ENCODE data around the gene KCNJ16.

Gene KCNJ16

DNA sequence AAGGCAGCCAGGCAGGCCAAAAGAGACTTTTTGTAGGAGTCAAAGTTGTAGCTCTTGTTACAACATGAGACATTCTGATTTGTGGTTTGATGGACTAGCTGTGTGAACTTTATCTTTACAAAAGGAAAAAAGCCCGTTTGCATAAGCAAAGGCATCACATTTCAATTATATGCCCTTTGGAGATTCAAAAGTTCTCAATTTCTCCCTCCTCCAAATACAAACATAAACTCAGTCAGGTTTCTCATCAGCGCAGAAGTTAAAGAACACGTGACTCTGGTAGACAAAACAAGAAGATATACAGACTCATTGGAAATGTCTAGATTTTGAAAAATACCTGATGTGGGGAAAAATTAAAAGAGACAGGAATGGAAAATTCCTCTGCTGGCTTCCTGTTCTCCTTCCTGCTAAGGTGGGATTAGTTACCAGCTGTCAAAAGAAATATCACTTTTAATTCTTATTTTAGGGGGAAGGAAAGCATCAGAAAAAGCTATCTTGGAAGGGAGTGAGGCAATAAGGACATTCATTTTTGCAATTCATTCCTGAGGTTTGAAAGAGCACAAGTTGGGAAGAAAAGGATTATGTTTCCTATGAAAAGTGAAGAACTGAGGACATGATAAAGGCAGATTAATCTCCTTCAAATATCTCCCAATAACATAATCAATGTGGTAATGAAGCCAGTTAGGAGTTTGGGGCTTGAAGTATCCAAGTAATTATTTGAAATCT is 4.6 kb upstream of the KCNJ16 start:
- DNase-seq: no peak

DNA sequence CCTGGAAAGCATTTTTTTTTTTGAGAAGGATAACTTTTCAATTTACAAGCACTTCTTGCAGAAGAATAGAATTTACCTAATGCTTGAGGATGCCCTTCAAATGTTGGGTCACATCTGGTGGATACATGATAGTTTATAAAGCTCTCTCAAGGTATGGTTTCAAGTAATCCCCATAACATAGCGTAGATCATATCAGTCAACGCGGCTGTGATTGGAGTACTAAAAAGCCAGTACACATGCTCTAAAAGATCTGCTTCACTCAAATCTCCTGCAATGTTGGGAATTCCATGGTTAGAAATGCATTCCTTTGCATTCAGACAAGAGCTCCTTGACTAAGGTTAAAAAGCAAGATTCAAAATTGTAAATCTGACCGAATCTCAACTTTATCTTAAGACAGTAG is 3.9 kb upstream of the KCNJ16 start:
- DNase-seq: no peak

DNA sequence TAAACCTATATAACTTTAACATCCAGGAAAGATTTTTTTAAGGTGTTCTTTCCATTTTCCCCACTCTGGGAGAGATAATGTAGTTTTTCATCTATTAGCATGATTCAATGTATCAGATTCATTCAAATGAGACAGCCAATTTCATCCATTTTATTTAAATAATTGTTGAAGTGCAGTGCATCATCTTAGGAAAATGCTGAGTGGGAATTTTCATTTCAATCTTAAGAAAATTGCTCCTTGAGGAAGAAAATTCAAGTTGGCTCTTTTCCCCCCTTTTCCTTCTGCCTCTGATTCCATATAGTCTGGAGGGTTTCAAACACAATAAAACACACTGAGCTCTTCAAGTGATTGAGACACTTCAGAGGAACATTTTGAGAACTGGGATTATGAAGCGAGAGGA is 3.4 kb upstream of the KCNJ16 start:
- no peak for DNase-seq

DNA sequence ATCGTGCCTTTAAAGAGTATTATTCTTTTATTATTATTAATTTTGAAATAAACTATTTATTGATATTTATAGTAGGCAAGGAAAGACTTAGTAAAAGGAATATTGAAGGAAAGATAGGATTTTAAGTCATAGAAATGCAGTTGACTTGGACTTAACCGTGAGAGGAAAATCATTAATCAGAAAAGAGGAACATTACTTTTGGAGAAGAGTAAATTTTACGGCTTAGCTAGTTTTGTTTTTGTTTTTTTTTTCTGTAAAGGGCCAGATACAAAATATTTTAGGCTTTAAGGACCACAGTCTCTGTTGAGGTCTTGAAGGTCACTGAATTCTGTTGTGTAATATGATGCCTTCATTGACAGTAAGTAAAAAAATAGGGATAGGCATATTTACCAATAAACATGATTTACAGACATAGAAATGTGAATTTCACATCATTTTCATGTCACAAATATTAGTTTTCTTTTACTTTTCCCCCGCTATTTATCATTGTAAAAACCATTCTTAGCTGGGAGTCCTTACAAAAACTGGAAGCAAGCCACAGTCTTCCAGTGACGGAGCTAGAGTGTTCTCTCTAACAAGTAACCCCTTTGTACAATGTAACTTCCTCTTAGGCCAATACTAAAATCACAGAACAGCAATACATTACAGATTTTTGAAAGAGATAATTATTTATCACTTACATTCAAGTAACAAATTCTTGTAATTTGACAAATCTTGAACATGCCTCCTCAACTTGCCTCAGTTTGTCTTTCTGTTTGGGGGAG is 2.3 kb upstream of the KCNJ16 start:
- no peak for DNase-seq

DNA sequence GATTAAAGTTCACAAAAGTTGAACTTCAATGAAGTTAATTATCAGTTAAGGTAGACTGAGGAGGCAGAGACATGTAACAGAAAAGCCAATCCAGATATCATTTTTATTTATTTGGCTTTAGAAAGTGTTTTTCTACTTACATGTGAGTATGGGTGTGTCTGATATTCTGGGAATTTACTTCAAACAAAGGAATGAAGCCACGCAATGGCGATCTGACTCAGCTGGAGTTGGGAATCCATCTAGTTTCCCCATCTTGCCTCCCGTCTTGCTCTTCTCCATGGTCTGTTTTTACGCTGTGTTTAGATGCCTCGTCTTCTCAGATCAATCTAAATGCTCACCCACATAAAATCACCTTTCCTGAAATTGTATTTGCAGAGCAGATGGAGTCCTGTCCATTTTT is 1.7 kb upstream of the KCNJ16 start:
- DNase-seq: no peak

DNA sequence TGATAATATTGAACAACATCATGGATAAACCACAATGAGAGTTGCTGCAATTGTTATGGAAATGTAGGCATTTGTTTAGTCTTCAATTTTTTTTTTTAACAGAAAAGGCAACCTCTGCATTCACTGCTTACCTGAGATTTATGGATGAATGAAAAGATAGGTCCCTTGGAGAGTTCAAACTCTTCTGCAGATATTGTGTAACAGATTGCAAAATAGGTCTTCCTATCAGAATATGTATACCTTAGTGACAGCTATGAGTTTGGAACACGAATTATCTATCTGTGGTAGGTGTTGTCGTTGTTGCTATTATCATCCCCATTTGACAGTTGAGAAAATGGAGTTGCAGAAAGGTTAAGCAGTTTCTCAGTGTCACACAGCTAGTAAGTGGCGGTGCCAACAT is 1.2 kb upstream of the KCNJ16 start:
- no peak for DNase-seq

DNA sequence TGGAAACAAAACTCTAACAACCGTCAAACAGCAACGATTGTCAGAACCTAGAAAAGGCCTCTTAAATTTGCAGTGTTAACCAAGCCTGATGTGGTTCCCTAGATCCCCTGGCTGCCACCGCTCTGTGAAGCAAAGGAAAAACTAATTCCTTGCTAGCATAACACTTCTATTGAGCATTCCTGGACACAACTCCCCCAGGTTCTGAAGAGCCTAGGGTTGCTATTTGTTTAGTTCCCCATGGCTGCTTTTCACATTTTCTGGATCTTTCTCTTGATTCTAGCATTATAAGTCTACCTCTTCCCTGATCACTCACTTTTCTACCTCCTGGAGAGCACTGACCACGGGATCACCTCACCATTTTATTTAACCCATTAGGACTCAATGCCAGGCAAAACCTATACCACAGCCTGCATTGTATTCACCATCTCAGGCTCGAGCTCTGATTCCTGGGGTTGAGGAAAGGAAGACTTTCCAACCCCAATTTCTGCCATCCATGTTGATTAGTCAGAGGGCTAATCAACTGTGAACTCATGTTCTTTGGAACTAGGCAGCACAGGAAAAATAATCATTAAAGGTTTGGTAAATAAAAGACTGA is 692 bp upstream of the KCNJ16 start:
- DNase-seq: no peak

DNA sequence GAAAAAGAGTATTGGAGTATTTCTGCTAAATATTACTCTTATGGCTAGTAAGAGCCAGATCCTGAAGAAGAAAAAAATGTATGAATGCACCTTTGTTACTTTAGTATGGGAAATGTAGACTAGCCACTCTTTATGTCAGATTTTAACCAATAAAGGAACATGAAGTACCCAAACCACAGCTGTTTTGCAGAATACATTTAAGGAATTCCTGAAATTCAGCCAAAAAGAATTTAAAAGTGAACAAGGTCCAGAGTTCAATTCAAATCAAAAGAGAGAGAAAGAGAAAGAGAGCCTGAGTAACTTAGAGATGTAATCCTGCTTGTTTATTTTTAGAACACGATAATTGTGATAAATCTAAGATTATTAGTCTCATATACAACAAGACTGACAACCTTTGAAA is 1.2 kb downstream of the KCNJ16 start:
- DNase-seq: no peak

DNA sequence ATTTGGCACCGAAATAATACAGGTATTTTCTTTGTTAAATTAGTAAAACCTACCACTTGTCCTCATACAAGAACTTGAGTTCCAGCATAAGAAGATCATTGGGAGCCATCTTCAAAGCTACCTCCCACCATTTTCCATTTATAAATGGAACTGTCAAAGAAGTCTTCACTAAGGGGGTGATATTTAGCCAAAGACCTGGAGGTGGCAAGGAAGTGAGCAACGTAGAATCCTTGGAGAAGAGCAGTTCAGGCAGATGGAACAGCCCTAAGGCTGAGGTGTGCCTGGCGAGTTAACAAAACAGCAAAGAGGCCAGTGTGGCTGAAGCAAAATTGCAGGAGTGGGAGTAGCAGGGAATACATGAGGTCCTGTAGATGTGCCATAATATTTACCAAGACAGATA is 1.8 kb downstream of the KCNJ16 start:
- no peak for DNase-seq

DNA sequence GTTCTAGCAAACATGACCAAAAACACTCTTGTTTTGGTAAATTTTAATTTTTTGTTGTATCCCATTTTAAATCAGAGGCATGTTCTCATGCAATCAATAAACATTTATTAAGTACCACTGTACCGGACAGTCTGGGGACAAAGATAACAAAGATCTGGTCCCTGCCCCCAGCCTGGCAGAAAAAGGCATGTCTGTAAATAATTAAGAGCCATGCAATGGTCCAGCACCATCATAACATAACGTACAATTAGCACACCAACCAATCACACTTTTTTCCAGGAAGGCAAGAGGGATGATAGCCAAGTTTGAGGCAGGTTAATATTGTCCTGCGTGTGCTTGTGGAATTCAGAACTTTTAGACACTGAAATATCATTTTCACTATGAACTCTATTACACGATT is 3.5 kb downstream of the KCNJ16 start:
- DNase-seq: no peak

DNA sequence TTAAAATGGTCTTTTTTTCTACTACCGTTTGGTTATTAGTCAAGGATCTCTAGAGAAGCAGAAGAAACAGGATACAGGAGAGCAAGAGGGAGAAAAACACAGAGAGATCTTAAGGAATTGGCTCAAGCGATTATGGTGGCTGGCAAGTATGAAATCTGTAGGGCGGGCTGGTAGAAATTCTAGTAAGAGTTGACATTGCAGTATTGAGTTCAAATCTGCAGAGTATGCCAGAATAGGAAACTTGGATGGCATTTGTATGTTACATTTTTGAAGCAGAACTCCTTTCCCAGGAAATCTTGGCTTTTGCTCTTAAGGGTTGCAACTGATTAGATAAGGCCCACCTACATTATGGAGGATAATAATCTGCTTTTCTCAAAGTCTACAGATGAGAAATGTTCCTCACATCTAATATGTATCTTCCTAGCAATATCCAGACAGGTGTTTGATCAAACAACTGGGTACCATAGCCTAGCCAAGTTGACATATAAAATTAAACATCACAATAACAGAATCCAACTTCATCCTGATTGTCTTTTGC is 4.0 kb downstream of the KCNJ16 start:
- no peak for DNase-seq

DNA sequence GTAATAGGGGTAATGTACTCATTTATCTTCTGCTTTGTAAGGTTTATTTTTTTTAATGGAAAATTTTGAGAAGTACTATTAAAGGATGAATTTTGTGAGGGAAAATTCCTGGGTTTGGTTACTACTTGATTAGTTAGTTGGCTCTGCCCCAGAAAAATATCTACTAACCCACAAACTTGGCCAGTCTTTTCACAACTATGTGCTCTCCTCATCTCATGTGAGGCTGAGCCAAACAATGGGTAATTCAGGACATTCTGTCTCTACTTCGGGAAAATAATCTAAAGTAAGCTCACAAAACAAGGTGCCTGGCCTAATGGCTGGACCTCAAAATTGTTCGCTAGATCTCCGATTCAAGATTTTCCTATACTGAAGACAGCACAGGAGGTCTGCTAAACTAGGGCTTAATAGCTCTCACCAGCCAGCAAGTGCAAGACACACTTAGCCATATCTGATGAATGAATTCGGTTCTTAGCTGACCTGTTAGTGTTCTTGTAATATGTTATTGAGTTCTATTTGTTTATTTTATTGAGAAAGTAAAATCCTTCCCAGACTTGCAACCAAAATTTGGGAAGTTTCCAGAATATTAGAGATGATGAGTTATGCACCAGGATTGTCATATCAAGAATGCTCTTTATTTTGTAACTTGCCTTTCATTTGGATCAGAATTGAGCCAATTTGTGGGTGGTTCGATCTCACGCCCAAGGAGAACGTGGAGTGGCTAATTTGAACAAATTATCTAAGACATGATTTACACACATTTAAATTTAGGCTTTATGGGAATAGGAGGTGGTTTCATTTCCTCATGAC is 5.7 kb downstream of the KCNJ16 start:
- no peak for DNase-seq

DNA sequence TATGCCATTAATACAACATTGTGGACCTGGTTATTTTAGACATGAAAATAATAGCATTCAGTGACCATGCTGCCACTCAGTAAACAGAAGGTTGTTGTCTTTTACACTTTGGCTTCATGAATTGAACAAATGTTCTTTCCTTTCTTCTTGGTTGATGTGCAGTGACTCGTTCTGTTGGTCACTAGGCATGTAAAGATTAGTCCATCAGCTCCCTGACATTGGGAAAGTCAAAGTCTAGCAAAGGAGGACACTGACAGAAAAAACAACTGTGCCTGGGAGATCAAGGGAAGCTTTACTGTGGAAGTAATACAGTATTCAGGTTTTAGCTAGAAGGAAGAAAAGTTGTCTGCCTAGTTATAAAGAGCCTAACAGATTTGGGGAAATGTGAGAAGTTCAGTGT is 6.9 kb downstream of the KCNJ16 start:
- no peak for DNase-seq

DNA sequence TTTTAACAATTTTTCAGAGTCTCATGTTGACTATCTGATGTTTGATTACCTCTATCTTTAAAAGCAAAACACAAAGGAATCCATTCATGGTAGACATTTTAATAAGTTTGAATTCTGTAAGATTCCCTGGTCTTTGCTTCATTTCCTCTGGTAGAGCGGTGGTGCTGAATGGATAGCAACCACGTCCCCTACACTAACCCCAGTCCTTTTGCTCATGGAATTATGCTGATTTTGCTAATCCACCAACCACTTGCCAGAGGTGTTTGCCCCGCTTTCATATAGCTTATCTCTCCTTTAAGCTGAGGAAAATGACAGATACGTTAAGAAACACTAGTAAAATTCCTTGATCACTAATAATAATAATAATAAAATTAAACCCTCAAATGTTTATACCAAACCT is 9.5 kb downstream of the KCNJ16 start:
- no peak for DNase-seq

DNA sequence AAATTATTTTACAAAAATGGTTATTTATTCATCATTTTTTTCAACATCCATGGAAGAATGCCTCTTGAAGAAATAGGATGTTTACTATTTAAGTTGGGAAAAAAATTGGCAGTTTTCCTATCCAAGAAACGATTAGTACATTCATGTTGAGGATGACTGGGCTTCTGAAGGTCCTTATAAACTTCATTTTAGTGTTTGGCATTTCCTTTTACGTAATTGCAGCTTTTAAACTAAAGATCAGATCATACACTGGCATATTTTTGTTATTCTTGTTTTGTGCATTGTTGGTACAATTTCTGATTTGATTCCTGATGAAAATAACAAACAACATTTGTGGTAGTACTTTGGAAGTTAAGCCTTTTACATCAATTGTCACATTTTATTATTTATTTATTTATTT is 11.5 kb downstream of the KCNJ16 start:
- no peak for DNase-seq

DNA sequence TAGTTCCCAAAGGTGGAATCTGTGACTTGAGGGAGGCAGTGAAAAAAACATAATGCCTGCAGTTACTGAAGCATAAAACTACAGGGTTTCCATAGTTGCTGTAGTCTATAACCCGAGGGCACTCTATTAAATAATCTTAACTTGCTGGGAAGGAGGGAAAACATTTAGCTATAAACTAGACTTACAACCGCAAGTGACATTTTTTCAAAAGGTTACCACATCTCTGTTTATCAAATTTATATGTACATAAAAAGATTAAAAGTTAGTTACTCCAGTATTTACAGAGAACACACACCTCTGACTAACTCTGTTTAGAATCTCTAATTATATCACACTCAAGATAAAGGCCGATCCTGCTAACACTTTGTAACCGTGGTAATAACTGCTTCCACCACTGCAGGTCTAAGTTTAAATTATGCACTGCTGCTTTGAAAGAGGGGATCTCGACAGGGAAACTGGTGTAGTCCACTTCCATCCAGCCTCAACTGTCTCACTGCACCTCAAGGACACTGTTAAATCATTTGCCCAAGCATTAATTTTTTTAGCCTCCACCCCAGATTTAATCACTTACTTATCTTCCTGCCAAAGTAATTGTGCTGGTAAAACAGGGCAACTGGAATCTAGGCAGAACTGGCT is 14.6 kb downstream of the KCNJ16 start:
- no peak for DNase-seq

DNA sequence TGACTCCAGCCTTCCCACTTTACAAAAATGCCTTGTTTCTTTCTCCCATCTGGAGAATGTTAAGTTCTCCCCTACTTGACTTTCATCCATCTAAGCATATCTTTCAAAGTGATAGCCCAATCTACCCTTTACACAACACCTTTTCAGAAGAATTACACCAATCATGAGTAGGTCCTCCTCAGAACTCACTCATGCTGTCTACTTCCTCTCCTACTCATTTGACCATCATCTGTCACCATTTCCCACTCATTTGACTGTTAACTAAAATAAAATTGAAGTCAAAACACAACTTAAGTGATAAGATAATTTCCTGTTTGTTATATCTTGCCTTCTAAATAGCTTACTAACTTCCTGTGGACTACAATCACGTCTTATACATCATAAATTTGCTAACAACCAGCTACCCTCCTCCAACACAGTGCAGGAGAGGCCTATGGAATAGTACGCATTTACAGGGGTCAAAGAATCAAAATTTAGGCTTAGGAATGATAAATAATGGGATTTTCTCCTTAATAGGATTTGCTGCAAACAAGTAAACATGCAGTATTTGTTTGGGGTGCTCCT is 16.1 kb downstream of the KCNJ16 start:
- no peak for DNase-seq

DNA sequence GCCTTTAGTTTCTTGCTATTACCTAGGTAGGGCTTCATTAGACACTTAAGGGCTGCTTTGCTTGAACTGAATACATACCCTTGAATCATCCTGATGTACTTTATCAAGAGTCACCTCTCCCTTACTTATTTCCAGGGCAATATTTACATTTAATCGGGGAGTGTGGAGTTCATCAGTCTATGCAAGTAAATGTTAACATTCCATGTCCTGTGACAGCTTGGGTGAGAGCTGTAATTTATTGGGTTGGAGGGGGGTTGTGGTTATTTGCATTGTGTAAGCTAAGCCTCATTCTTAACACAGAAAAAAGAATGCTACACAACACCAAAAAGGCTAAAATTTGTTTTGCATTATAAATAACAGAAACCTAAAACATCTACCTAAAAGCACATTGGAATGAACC is 16.7 kb downstream of the KCNJ16 start:
- DNase-seq: no peak

DNA sequence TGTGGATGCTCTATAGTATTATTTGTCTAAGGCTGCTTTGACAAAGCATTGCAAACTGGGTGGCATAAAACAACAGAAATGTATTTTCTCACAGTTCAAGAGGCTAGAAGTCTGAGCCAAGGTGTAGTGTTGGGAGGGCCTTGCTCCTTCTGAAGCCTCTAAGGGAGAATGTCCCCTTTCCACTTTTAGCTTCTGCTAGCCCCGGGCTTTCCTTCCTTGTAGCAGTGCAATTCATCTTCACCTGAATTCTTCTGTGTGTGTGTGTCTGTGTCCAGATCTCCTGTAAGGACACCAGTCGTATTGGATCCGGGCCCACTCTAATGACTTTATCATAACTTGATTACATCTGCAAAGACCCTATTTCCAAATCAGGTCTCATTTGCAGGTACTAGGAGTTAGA is 18.1 kb downstream of the KCNJ16 start:
- no peak for DNase-seq

DNA sequence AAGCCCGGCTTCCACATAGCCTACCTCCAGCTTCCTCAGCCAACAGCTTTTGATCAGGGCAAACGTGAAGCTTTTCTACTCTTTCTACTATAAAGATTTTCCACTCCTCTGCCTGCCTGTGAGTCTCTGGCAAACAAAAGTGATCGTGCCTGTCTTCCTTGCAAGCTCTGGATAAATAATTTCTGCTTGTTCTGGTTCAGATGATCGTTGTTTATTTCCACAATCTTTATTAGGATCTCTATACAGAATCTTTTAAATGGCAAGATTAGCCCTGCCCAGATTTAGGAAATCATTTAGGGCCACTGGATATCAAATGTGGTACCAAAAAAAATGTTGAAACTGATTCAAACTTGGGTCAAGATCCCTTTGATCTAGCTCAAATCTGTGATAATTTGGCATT is 20.4 kb downstream of the KCNJ16 start:
- no peak for DNase-seq

DNA sequence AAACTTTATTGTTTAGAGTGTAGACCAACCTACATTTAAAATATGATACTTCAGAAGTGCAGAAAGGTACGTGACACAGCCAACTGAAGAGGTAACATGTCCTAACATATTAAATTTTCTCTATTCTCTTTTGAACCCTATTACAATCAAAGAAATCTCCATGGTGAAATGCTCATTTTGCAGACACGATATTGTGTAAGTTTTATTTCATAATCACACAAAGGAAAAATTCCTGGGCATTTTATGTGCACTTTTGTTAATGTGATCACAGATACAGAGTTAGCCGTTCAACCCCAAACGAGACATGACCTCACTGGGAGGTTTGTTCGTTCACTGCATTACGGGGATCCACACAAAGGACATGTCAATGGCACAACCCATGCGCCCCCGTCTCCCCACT is 21.8 kb downstream of the KCNJ16 start:
- no peak for DNase-seq

DNA sequence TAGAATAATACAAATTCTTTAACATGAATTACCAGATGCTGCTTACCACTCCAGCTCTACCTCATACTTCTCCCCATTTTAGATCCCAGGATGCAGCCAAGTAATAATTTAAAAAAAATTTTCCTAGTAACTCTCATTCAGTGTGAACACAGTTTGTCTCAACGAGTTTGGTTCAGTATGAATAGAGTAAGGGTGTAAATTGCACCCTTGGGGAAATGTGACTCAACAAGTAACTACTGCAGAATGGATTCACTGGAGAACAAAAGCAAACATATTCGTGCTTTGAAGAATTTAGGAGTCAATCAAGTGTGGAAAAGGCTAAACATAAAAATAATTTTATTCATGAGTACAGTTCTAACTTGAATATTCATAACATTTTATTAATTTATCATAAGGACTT is 23.0 kb downstream of the KCNJ16 start:
- DNase-seq: no peak
